Measurements from ENCODE around the gene ADAD2.

Gene ADAD2

DNA sequence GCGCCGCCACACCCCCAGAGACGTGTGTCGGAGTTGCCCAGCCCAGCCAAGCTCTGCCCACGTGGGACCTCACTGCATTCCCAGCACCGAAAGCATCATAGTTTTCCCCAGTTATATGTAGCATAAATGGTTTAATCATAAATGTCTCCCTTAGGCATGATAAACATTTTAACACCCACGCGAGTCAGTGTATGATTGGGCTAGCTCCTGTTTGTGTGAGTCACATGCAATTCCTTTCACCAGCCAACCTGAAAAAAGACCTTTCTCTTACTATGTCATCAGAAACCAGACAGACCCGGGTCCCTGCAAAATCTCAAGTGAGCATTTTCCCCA lies 13.2 kb upstream of the ADAD2 start:
- no peak for DNase-seq

DNA sequence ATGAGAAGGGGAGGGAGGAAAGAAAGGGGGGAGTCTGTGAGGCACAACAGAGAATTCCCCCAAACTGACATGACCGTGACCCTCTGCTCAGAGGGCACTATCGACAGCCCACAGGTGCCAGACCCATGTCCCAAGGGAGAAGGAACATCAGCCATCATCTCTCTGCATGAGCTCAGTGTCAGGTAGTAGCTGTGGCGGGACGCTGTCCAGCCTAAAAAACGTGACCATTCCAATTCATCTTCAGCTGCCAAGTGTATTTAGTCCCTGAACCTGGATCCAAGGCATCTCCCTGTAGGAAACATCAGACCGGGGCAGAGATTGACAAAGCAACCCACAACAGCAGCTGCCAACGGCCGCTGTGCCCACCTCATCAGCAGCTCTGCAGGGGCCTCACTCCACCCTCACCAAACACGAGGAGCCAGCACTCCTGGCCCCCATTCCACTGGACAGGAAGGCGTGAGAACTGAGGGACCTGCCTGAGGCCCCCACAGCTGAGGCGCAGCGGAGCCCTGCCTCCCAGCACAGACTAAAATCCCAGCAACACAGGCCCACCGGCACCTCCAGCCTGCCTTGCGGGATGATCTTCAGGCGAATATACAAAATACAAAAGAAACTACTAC lies 12.7 kb upstream of the ADAD2 start:
- DNase-seq = no peak

DNA sequence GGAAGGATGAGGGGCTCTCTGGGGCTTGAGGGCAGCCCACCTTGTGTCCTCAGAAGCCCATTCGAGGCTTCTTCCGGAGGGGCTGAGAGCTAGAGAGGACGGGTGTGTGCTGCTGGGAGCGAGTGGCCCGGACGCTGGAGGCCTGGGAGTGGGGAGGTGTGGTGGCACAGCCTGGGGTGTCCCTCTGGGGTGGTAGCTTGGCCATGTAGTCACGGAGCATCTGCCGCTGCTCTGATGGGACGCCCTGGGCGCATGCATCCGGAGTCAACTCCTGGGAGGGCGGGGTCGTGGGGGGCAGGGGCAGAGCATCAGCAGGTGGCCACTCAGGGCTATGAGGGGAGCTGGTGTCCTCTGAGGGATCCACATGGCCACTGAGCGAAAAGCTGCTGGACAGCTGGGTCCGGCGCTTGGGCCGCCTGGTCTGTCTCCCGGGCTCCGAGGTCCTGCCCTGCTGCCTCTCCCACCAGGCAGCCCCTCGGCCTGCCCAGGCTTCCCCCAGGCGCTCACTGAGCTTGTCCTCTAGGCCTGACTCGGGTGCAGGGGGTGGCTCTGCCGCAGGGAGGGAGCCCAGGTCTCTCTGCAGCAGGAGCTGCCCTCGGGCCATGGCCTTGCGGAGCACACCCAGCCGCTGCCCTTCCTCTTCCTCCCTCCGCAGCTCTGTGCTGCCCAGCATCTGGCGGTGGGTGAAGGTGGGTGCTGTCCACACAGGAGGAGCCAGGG lies 11.9 kb upstream of the ADAD2 start:
- no peak for DNase-seq

DNA sequence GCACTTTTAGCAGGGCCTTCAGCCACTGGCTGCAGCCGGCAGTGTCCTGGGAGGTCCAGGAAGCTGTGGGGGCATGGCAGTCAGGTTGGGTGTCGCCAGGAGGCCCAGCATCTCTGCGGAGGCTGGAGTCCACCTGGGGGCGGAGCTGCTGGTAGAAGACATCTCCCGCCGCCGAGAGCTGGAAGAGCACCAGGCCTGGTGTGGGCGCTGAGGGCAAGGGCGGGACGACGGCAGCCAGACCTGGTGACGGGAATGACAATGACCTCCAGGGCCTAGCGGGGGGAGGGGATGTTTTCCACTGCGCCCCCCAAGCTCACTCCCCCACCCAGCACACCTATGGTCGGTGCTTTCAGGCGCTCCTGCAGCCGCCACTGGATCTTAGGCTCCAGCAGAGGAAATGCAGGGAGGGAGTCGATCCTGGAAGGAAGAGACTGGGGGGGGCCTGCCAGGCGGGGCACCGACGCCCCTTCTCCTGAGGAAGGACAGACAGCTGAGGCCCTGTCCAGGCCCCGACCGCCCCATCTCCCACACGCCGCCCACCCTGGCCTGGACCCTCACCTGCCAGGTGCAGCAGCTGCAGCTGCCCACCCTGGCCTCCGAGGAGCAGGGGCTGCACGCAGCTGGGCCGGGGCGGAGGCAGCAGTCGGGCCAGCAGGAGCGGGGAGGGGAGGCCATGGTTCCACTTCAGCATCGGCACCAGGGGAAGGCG lies 11.2 kb upstream of the ADAD2 start:
- no peak for DNase-seq

DNA sequence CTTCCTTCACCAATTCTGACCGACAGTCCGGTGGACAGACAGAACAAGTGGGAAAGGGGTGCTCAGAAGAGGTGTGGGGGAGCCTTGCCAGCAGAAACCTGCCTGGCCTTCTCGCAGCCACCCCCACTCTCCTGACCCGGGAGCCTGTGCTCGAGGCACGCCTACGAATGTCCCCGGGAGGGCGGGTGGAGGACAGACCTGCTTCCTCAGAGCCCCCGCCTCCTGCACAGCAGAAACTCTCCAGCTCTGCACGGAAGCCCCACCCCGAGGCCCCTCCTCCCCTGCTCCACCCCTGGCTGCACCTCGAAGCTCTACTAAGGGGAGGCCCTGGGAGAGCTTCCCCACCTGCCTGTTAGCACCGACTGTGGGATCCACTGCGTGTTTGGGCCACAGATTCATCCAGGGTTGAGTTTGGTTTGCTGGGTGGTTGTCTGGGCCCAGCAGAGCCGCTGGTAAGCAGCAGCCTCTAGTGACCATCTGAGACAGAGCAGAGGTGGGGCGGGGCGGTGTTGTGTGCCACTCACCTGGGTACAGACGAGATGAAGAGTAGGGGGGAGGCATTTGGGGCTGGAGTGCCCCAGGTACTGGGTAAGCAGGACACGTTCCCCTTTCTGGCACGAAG lies 10.3 kb upstream of the ADAD2 start:
- no peak for DNase-seq

DNA sequence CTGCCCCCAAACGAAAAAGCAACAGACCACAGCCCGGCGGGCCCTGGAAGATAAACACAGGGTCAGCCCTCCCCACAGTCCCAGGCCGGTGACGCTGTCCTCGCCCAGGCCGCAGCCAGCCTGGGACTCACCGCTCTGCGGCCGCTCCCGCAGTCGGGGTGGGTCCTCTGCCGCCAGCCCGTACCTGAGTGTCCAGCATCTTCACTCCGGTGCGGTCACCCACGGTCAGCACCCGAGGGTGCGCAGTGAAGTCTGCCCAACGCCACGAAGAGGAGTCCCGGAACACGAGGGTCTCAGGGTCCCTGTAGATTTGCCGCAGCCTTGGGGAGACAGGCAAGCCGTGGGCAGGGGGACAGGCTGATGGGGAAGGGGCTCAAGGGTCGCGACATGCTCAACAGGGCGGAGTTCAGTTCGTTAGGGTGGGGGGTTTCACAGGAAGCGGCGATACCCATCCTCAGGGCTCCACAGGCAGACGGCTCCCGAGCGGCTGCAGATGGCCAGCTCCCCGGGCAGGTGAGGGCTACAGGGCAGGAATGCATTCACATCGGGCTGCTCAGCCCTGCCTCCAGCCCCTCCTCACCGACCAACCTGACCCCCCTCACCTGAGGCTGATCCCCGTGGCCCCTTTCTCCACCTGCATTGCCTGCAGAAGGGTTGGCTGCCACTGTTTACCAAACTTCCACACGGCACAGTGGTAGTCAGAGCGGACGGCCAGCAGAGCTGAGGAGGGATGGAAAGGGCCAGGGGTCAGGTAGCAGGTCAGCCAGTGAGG lies 9.6 kb upstream of the ADAD2 start:
- DNase-seq = no peak

DNA sequence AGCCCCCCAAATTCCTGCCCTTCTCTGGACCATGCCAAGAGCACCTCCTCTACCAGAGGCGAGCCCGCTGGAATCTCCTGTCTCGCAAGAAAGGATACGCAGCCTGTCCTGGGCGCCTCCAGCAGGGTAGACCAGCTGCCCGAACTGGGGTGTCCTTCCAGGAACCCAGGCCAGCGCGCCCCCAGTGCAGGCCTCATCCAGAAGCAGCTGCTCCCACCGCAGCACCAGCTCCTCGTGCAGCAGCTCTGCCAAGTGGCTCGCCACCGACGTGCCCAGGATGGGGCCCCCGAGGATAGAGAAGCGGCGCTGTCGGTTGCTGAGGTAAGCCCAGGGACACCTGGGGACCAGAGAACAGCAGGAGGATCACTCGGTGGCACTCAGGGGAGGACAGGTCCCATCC lies 8.9 kb upstream of the ADAD2 start:
- DNase-seq = no peak

DNA sequence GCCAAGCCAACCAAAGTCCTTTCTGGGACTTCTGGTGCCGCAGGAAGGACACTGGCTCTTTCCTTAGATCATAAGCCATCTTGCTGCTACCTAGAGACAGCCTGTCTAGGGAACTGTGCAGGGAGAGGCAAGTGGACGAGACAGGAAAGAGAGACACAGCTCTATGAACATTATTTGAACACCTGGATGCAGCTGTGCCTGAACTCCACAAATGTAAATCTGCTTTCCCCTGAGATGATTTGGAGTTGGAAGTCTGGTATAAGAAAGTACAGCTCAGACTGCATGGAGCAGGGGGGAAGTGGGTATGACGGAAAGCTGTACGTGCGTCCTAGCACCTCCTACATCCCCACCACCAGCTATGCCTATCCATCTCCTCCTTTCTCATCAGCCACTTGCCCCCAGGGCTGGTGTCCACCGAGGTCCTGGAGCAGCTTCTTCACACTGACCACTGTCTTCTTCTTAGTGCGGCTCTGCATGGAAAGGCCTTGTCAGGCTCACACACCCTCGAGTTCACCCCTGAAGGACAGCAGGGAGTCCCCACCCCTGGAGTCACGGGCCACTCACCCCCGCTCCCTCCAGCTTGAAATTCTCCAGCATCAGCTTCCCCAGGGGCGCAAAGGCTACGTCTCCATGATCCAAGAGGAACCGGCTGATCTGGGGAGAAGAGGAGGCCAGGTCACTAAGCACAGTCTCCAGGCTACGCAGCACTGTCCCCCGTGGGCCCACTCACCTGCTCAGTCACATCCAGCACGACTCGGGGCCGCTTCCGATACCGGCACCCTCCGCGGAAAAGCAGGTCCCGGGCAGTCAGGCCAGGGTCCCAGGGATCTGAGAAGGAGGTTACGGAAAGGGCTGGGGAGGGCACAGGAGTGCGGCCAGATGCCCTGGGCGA lies 8.0 kb upstream of the ADAD2 start:
- no peak for DNase-seq

DNA sequence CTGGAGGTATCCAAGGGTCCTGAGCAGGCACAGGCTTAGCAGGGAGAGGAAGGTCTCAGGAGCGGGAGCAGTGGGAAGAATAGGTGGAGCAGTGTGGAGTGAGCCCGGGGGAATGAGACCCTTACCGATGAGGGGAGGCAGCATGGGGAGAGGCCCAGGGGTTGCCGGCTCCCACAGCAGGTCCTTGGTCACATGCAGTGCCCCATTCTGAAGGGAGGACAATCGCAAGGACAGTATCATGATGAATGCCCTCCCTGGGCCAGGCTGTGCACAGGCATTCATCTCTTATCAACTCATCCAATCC lies 7.4 kb upstream of the ADAD2 start:
- no peak for DNase-seq

DNA sequence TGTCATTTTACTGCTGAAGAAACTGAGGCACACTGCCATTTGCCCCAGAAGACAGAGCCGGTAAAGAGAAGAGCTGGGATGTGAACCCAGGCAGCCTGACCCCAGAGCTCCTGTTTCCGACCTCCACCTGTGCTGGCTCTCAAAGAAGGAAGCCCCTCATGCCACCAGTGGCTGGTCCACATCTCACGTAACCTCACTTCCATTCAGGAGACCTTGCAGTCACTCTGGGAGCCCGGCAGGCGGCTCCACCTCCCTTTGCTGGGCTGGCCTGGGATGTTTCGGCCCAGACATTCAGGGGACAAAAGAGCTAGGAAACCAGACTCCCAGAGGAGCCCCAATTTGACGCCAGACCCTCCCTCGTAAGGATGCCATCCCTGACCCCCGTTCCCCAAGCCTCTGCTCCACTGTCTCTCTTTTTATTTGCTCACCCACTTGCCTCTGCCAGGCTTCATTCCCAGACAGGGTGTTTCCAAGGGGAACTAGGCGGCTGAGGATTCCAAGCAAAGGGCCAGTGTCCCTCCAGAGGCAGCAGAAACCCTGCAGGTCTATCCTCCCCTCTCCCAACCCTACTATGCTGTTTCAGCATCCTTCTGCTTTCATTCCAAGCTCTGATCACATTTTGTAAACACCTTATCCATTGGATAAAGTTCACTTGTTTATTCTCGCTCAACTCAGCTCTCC lies 6.9 kb upstream of the ADAD2 start:
- DNase-seq = no peak

DNA sequence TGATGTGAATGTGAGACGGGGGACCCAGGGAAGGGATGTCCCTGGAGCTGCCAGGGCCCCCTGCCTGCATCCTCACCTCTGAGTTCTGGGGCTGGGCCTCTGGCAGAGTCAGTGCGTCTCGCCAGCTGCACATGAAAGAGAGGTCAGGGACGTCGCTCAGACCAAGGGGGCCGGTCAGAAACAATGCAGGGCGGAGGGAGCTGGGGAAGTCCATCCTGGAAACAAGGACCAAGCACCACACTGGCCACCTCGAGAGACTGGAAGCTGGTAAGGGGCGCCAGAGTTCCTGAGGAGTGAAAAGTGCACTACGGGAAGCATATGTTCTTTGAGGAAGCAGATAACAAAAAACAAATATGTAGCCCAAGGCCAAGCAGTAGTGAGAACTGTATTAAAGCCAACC lies 6.2 kb upstream of the ADAD2 start:
- no peak for DNase-seq

DNA sequence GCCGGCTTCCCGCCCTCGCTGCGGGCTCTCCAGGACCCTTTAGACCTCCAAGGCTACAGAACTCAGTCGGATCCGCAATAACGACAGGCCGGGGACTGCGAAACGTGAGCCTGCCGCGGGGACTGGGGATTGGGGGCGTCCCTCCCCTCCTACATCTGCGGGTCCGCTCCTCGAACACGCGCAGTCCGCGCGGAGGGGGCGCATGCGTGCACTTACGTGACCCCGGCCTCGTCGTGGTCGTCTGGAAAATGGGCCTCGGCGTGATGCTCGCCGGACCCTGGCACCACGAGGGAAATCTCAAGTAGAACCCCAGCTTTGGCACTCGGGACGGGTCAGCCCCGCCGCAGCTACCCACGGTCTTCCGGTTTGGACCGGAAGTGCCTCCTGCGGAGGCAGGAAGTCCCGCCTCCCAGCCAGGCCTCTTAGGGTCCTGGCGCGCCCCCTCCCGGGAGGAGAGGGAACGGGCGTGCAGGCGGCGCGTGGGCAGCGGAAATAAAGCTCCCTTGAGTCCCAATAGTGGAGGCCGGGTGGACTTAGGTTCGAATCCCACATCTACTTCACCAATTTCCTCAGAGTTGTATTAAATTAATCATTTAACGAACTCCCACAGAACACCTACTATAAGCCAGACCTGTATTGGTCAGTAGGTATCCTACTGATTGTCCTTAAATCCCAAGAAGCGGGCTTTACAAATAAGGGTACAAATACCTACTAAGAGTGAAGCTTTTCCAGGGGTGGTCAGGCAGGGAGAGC lies 4.1 kb upstream of the ADAD2 start, which contains the start of gene TAF1C:
Gene TAF1C, minus strand, starts transcription at position 373 of the 753 bp plus-strand sequence. CDS start 2,069 bp downstream, outside the sequence.
- DNase-seq = peak; percentile 71

DNA sequence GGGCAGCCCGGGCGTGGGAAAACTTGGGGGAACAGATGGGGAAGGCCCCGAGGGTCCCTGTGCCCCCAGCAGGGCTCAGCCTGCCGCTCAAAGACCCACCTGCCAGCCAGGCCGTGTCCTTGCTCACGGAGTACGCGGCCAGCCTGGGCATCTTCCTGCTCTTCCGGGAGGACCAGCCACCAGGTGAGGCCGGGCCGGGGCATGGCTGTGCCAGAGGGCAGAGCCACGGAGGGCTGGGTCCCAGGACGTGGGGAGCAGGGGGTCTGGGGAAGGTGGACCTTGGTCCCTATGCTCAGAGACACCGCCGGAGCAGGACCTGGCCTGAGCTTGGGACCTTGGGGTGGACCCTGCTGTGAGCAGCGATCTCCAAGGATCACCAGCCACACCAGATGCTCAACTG lies 509 bp downstream of the ADAD2 start:
- DNase-seq = no peak

DNA sequence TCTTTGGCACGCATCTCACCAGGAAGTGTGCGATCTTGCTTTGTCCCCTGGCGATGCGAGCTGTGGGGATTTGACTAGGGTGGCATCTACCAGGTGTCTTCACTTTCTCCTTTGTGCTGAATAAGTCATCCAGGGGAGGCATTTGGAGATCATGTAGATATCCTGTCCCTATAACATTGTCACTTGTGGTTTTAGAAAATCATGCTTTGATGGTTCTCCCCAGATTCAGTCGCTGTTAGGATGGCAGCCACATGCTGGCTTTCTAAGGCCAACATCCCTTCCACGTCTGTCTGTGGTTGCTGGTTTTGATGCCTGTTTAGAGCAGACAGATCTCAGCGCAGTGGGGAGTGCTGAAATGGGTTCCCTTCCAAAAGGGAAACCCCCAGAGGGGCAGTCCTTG lies 2.5 kb downstream of the ADAD2 start:
- no peak for DNase-seq

DNA sequence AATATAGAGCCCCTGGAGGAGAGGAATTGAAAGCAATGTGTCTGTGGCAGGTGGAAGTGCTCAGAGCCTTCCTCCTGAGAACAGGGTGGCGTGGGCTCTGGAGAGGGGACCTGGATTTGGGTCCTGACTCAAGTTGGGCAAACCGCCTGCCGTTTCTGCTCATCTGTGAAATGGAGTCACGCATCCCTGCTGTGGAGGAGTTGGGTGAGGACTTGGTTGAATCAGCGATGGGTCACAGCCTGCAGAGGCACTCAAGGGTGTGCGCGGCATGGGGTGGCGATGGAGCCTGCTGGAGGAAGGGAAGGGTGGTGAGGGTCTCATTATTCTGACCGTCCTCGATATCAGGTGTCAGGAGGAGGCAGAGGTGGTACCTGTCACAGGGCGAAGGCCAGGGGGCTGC lies 3.1 kb downstream of the ADAD2 start:
- DNase-seq = no peak

DNA sequence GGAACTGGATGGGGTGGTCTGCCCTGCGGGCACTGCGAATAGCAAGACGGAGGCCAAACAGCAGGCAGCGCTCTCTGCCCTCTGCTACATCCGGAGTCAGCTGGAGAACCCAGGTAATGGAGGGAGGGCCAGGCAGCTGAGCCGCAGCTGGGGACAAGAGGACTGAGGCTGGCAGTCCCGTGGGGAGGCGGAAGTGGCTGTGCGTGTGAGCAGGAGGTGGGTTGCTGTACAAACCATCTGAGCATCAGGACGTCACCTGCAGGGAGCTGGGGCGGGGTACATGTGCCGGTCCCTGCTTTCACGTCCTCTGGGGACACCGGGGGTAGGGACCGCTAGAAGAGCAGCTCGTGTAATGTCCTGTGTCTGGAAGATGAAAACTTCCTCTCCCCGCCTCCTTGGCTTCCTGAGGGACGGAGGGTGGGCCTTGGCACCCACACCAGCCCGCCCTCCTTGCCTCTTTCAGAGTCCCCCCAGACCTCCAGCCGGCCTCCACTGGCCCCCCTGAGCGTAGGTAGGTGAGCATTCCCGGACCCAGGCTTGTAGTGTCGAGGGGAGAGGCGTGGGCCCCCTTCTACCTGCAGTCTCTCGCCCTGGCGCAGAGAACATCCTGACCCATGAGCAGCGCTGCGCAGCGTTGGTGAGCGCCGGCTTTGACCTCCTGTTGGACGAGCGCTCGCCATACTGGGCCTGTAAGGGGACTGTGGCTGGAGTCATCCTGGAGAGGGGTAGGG lies 3.7 kb downstream of the ADAD2 start:
- DNase-seq = no peak

DNA sequence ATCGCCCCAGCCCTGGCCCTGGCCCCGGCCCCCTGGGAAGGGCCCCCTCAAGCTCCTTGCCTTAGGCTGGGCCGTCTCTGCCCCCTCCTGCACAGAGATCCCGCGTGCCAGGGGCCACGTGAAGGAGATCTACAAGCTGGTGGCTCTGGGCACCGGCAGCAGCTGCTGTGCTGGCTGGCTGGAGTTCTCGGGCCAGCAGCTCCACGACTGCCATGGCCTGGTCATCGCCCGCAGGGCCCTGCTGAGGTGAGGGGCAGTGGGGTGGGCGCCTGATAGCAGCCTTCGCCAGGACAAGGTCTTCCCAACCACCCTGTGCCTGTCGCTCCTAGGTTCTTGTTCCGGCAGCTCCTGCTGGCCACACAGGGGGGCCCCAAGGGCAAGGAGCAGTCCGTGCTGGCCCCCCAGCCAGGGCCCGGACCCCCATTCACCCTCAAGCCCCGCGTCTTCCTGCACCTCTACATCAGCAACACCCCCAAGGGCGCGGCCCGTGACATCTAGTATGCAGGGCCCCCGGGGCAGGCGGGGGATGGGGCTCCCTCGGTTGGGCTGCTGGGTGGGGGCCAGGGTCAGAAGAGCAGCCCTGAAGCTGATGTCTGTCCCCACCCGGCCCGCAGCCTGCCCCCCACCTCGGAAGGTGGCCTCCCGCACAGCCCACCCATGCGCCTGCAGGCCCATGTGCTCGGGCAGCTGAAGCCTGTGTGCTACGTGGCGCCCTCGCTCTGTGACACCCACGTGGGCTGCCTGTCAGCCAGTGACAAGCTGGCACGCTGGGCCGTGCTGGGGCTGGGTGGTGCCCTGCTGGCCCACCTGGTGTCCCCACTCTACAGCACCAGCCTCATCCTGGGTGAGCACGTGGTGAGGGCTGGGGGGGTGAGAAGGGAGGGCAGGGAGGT lies 4.5 kb downstream of the ADAD2 start:
- DNase-seq = no peak

DNA sequence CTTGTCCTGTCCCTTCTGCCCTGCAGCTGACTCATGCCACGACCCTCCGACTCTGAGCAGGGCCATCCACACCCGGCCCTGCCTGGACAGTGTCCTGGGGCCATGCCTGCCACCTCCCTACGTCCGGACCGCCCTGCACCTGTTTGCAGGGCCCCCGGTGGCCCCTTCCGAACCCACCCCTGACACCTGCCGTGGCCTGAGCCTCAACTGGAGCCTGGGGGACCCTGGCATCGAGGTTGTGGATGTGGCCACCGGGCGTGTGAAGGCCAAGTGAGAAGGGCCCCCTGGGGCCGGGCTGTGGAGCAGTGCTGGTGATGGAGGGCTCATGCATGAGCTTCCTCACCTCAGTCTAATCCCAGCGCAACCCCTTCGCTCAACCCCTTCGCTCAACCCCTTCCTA lies 5.1 kb downstream of the ADAD2 start:
- DNase-seq = no peak
